PC-3 (cell line): Measurements from ENCODE around the gene GBP3.

Source experiments
- CTCF ChIP-seq: fragments of 300-600 bp; sonication (generic); conservative IDR thresholded peaks from 2 replicates; pipeline ENCODE4 v1.5.1; 2017; ENCODE audit warnings: antibody characterized with exemption, low read depth, mild to moderate bottlenecking, low read length
- EZH2 ChIP-seq: fragments of 300-600 bp; sonication (generic); IDR thresholded peaks from one replicate; pipeline ENCODE4 v1.6.1; 2017; ENCODE audit warnings: antibody characterized with exemption, mild to moderate bottlenecking, low read length; ENCODE audit not compliant: unreplicated experiment

- no peak for TF ChIP-seq EZH2
- no peak for TF ChIP-seq CTCF
These were observed 61.6 kb downstream of the GBP3 start for GRCh38 chr1:88961081-88961480.
